Left colon (tissue), 2 donors: Measurements from ENCODE around the gene PINLYP. TPM values are rescaled to one million over a fixed set of nuclear protein-coding genes. Genes with fewer than 3 reads are reported as not detected.

Source experiments
- ATAC-seq: fragments of 200-7000 bp; cut with Tn5 transposase; one replicate; pipeline ENCODE4 v1.9.1; 2020; ENCODE audit warnings: mild to moderate bottlenecking, moderate library complexity
- DNase-seq, 2 donors: peaks; one replicate each; pipeline ENCODE4 v3.0.0-alpha.2; 2020
- intact Hi-C, 2 donors: fragments of 100-400 bp; cut with DNase I in 1 of 2; cut with micrococcal nuclease in 1 of 2; formaldehyde crosslinking; loops; one replicate each; pipeline versions ENCODE4 v1.11.2 to v1.14.0; 2022; cut with DNase I, micrococcal nuclease
- long read RNA-seq: library from polyadenylated mRNA; unstranded; transcript quantifications from one replicate; pipeline ENCODE4 v2.0.0, GENCODE V29; 2021
- total RNA-seq, 2 donors: library from RNA; stranded (reverse); fragmentation: NEBNext Ultra II Directional; extraction: Animal tissue kit (Norgen Biotek cat#: 25700); gene quantifications; one replicate each; pipeline ENCODE4 v1.2.1, GENCODE V29; 2021
- donor health status: DM: no; HTN: no; CAD: no.
- donor health status: DM: yes; HTN: yes; CAD: no.

Gene PINLYP
- 1 to 10 TPM in 1 of 2 donors, under 1 TPM in 1; 0.95 to 1.6 TPM for total RNA-seq
- long read RNA-seq: 0 reads

GRCh38 chr19:43575156-43575950 is at the start of gene PINLYP, which contains the start of gene XRCC1:
PINLYP (plus strand) TSS chr19:43575801; CDS start chr19:43577192, 1,391 bp downstream.
XRCC1 (minus strand) TSS chr19:43575527; CDS start chr19:43575458, 69 bp downstream.
- ATAC-seq: peak; percentile 99
- DNase-seq: peak; percentile 98
- intact Hi-C loops: no loop called here

GRCh38 chr19:43525836-43526771 is 49.5 kb upstream of the PINLYP start:
- DNase-seq (peak; percentile 79 to 84), ATAC-seq (peak; percentile 72)
- intact Hi-C loops: no loop called here

GRCh38 chr19:43526884-43527859 is 48.4 kb upstream of the PINLYP start, which contains the start of gene ETHE1:
ETHE1 (minus strand) TSS chr19:43527201; CDS start chr19:43527177, 24 bp downstream.
- DNase-seq (peak; percentile 87 to 93), ATAC-seq (peak; percentile 70)
- intact Hi-C loops: no loop called here

- DNase-seq (peak; percentile 51 to 53), ATAC-seq (no peak)
- intact Hi-C loops: no loop called here
Measured at GRCh38 chr19:43527860-43528622, 47.6 kb upstream of the PINLYP start.

GRCh38 chr19:43532571-43532961 is 43.0 kb upstream of the PINLYP start:
- peak; percentile 55 for ATAC-seq
- DNase-seq: peak; percentile 83
- intact Hi-C loops: no loop called here

GRCh38 chr19:43532962-43533545 is 42.5 kb upstream of the PINLYP start, which contains the start of gene ZNF575:
ZNF575 (plus strand) TSS chr19:43533188; CDS start chr19:43534423, 1,235 bp downstream.
- intact Hi-C loops: no loop called here
- peak; percentile 90 to 92 for DNase-seq
- peak; percentile 75 for ATAC-seq

GRCh38 chr19:43533546-43534304 is 41.9 kb upstream of the PINLYP start:
- intact Hi-C loops: no loop called here

GRCh38 chr19:43534305-43534815 is 41.2 kb upstream of the PINLYP start:
- intact Hi-C loops: no loop called here
- DNase-seq (no peak), ATAC-seq (no peak)

More at GRCh38 chr19:43533546-43534304, 41.9 kb upstream of the PINLYP start:
- ATAC-seq (peak; percentile 68), DNase-seq (peak; percentile 99 to 100)

GRCh38 chr19:43534816-43535761 is 40.5 kb upstream of the PINLYP start:
- DNase-seq: peak; percentile 67 to 75
- intact Hi-C loops: no loop called here
- ATAC-seq: no peak

- intact Hi-C loops: no loop called here
- no peak for ATAC-seq
Measured at GRCh38 chr19:43538922-43539321, 36.7 kb upstream of the PINLYP start.

GRCh38 chr19:43540381-43540780 is 35.2 kb upstream of the PINLYP start:
- DNase-seq (no peak), ATAC-seq (no peak)
- intact Hi-C loops: no loop called here

More at GRCh38 chr19:43538922-43539321, 36.7 kb upstream of the PINLYP start:
- no peak for DNase-seq

- ATAC-seq (no peak), DNase-seq (no peak)
- intact Hi-C loops: no loop called here
Measured at GRCh38 chr19:43541920-43542650, 33.5 kb upstream of the PINLYP start.

GRCh38 chr19:43544077-43544476 is 31.5 kb upstream of the PINLYP start:
- intact Hi-C loops: no loop called here
- ATAC-seq: no peak
- no peak for DNase-seq

- no peak for DNase-seq
- intact Hi-C loops: no loop called here
- no peak for ATAC-seq
Measured at GRCh38 chr19:43545276-43545675, 30.3 kb upstream of the PINLYP start.
